SK-N-SH treated with all-trans-retinoic acid at 6 μM for 48 hours (cell line): ENCODE data around the gene GGCX.
"Not testable (repeated sequence)": the region's sequence is repeated elsewhere in the genome, so short reads cannot be mapped to it uniquely, and the experiment has no call there.

Experiments
- ARNTL ChIP-seq: fragments of 450-650 bp; formaldehyde crosslinking; IDR thresholded peaks from 2 replicates; pipeline ENCODE4 v1.5.0; 2020; ENCODE audit warnings: low read depth, mild to moderate bottlenecking, moderate library complexity, borderline replicate concordance
- BACH2 ChIP-seq: fragments of 250-450 bp; sonication (Bioruptor Pico); IDR thresholded peaks from 2 replicates; pipeline ENCODE4 v1.9.0; 2021; ENCODE audit warnings: mild to moderate bottlenecking, borderline replicate concordance
- GLIS3 ChIP-seq: fragments of 250-450 bp; sonication (Bioruptor Pico); IDR thresholded peaks from 2 replicates; pipeline ENCODE4 v1.5.0; 2020; ENCODE audit warnings: mild to moderate bottlenecking, moderate library complexity
- TCF4 ChIP-seq: fragments of 250-450 bp; sonication (Bioruptor Pico); IDR thresholded peaks from 2 replicates; pipeline ENCODE4 v1.8.0; 2021; ENCODE audit warnings: mild to moderate bottlenecking, moderate library complexity, borderline replicate concordance
- TOX ChIP-seq: fragments of 250-450 bp; sonication (Bioruptor Pico); IDR thresholded peaks from 2 replicates; pipeline ENCODE4 v1.8.0; 2021; ENCODE audit warnings: mild to moderate bottlenecking, moderate library complexity, borderline replicate concordance
- ZC3H10 ChIP-seq: fragments of 250-450 bp; sonication (Bioruptor Pico); IDR thresholded peaks from 2 replicates; pipeline ENCODE4 v1.5.1; 2021; ENCODE audit warnings: mild to moderate bottlenecking, moderate library complexity
- ZFP3 ChIP-seq: fragments of 250-450 bp; sonication (Bioruptor Pico); IDR thresholded peaks from 2 replicates; pipeline ENCODE4 v1.5.0; 2020; ENCODE audit warnings: mild to moderate bottlenecking, moderate library complexity
- ZFP30 ChIP-seq: fragments of 450-650 bp; formaldehyde crosslinking; IDR thresholded peaks from 2 replicates; pipeline ENCODE4 v1.5.0; 2022; ENCODE audit warnings: mild to moderate bottlenecking, moderate library complexity
- ZNF70 ChIP-seq: fragments of 450-650 bp; formaldehyde crosslinking; IDR thresholded peaks from 2 replicates; pipeline ENCODE4 v1.5.0; 2020; ENCODE audit warnings: mild to moderate bottlenecking, moderate library complexity
- TF ChIP-seq, protein P1 (sequence below): fragments of 250-450 bp; sonication (Bioruptor Pico); IDR thresholded peaks from 2 replicates; pipeline ENCODE4 v1.8.0; 2020; ENCODE audit warnings: mild to moderate bottlenecking, moderate library complexity, borderline replicate concordance
- TF ChIP-seq, protein P2 (sequence below): fragments of 250-450 bp; sonication (Bioruptor Pico); IDR thresholded peaks from 2 replicates; pipeline ENCODE4 v1.8.0; 2021; ENCODE audit warnings: low read depth, mild to moderate bottlenecking, moderate library complexity, borderline replicate concordance
- TF ChIP-seq, protein P3 (sequence below): fragments of 250-450 bp; sonication (Bioruptor Pico); IDR thresholded peaks from 2 replicates; pipeline ENCODE4 v1.5.0; 2020; ENCODE audit warnings: mild to moderate bottlenecking, moderate library complexity
- TF ChIP-seq, protein P4 (sequence below): fragments of 250-450 bp; sonication (Bioruptor Pico); IDR thresholded peaks from 2 replicates; pipeline ENCODE4 v1.5.1; 2020; ENCODE audit warnings: low read depth, mild to moderate bottlenecking, moderate library complexity

DNA sequence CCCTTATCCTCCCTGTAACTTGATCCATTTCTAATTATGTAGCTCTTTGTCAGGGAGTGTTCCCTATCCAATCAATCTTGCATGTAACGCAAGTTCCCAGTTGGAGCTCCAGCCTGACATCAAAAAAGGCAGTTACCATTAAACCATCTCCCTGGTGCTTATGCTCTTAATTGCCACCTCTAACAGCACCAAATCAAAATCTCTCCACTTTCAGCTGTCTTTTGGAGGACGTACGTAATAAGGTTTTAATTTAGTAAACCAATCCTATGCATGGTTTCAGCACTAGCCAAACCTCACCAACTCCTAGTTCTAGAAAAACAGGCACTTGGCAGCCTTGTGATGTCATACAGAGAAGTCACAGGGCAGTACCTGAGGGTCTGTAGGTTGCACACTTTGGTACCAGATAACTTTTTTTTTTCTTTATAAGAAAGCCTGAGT is 17.0 kb downstream of the GGCX start:
- TF ChIP-seq, protein P1, sequence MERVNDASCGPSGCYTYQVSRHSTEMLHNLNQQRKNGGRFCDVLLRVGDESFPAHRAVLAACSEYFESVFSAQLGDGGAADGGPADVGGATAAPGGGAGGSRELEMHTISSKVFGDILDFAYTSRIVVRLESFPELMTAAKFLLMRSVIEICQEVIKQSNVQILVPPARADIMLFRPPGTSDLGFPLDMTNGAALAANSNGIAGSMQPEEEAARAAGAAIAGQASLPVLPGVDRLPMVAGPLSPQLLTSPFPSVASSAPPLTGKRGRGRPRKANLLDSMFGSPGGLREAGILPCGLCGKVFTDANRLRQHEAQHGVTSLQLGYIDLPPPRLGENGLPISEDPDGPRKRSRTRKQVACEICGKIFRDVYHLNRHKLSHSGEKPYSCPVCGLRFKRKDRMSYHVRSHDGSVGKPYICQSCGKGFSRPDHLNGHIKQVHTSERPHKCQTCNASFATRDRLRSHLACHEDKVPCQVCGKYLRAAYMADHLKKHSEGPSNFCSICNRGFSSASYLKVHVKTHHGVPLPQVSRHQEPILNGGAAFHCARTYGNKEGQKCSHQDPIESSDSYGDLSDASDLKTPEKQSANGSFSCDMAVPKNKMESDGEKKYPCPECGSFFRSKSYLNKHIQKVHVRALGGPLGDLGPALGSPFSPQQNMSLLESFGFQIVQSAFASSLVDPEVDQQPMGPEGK (CRISPR knock-in tag): not testable (repeated sequence)
- TF ChIP-seq TCF4 (CRISPR knock-in tag); ZC3H10 (CRISPR knock-in tag); ZFP30; BACH2 (CRISPR knock-in tag); GLIS3 (CRISPR knock-in tag); ARNTL (CRISPR knock-in tag); ZFP3 (CRISPR knock-in tag); TOX (CRISPR knock-in tag); ZNF70 (CRISPR knock-in tag): not testable (repeated sequence)
- TF ChIP-seq, protein P2, sequence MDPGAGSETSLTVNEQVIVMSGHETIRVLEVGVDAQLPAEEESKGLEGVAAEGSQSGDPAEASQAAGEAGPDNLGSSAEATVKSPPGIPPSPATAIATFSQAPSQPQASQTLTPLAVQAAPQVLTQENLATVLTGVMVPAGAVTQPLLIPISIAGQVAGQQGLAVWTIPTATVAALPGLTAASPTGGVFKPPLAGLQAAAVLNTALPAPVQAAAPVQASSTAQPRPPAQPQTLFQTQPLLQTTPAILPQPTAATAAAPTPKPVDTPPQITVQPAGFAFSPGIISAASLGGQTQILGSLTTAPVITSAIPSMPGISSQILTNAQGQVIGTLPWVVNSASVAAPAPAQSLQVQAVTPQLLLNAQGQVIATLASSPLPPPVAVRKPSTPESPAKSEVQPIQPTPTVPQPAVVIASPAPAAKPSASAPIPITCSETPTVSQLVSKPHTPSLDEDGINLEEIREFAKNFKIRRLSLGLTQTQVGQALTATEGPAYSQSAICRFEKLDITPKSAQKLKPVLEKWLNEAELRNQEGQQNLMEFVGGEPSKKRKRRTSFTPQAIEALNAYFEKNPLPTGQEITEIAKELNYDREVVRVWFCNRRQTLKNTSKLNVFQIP (CRISPR knock-in tag): not testable (repeated sequence)
- TF ChIP-seq, protein P3, sequence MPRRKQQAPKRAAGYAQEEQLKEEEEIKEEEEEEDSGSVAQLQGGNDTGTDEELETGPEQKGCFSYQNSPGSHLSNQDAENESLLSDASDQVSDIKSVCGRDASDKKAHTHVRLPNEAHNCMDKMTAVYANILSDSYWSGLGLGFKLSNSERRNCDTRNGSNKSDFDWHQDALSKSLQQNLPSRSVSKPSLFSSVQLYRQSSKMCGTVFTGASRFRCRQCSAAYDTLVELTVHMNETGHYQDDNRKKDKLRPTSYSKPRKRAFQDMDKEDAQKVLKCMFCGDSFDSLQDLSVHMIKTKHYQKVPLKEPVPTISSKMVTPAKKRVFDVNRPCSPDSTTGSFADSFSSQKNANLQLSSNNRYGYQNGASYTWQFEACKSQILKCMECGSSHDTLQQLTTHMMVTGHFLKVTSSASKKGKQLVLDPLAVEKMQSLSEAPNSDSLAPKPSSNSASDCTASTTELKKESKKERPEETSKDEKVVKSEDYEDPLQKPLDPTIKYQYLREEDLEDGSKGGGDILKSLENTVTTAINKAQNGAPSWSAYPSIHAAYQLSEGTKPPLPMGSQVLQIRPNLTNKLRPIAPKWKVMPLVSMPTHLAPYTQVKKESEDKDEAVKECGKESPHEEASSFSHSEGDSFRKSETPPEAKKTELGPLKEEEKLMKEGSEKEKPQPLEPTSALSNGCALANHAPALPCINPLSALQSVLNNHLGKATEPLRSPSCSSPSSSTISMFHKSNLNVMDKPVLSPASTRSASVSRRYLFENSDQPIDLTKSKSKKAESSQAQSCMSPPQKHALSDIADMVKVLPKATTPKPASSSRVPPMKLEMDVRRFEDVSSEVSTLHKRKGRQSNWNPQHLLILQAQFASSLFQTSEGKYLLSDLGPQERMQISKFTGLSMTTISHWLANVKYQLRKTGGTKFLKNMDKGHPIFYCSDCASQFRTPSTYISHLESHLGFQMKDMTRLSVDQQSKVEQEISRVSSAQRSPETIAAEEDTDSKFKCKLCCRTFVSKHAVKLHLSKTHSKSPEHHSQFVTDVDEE (CRISPR knock-in tag): not testable (repeated sequence)
- TF ChIP-seq, protein P4, sequence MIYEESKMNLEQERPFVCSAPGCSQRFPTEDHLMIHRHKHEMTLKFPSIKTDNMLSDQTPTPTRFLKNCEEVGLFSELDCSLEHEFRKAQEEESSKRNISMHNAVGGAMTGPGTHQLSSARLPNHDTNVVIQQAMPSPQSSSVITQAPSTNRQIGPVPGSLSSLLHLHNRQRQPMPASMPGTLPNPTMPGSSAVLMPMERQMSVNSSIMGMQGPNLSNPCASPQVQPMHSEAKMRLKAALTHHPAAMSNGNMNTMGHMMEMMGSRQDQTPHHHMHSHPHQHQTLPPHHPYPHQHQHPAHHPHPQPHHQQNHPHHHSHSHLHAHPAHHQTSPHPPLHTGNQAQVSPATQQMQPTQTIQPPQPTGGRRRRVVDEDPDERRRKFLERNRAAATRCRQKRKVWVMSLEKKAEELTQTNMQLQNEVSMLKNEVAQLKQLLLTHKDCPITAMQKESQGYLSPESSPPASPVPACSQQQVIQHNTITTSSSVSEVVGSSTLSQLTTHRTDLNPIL (CRISPR knock-in tag): not testable (repeated sequence)
